GM13977 (cell line): Measurements from ENCODE around the gene TANGO6.

Experiments
- DNase-seq: peaks from one replicate; pipeline ENCODE4 v3.0.0; 2012; ENCODE audit warnings: low spot score
- CTCF ChIP-seq: IDR thresholded peaks from 2 replicates; pipeline ENCODE4 v1.5.1; 2012; ENCODE audit warnings: mild to moderate bottlenecking, control low read depth; ENCODE audit not compliant: insufficient read depth; ENCODE audit errors: extremely low read depth, missing control alignments
- in situ Hi-C: fragments of 300-500 bp; cut with MboI; formaldehyde crosslinking; loops from one replicate; pipeline ENCODE4 v1.12.0; 2022; ENCODE audit warnings: low sequenced_read_pairs, low pct_unique_long_range_greater_than_20kb, mixed read lengths, inconsistent platforms; ENCODE audit not compliant: unreplicated experiment

Gene TANGO6

GRCh38 chr16:68915589-68915988, 72.3 kb downstream of the TANGO6 start:
- no peak for DNase-seq
- no peak for TF ChIP-seq CTCF
- in situ Hi-C loops: no loop called here

GRCh38 chr16:68917541-68917940, 74.2 kb downstream of the TANGO6 start:
- in situ Hi-C loops: no loop called here
- no peak for DNase-seq
- TF ChIP-seq CTCF: no peak

- in situ Hi-C loops: no loop called here
These were observed 77.0 kb downstream of the TANGO6 start for GRCh38 chr16:68920349-68920748.

GRCh38 chr16:68921637-68922036, 78.3 kb downstream of the TANGO6 start:
- no peak for DNase-seq
- in situ Hi-C loops: no loop called here
- no peak for TF ChIP-seq CTCF

More at GRCh38 chr16:68920349-68920748, 77.0 kb downstream of the TANGO6 start:
- TF ChIP-seq CTCF: no peak
- DNase-seq: no peak

GRCh38 chr16:68923116-68923515, 79.8 kb downstream of the TANGO6 start:
- in situ Hi-C loops: no loop called here
- DNase-seq: no peak
- TF ChIP-seq CTCF: no peak

- no peak for DNase-seq
- in situ Hi-C loops: no loop called here
- TF ChIP-seq CTCF: no peak
These were observed 83.7 kb downstream of the TANGO6 start for GRCh38 chr16:68927018-68927417.

GRCh38 chr16:68931196-68931595, 87.9 kb downstream of the TANGO6 start:
- in situ Hi-C loops: no loop called here
- no peak for DNase-seq
- TF ChIP-seq CTCF: no peak
